SK-N-SH treated with all-trans-retinoic acid at 6 μM for 48 hours (cell line): ENCODE results near the gene SEMA4D.

Experiments
- ATAC-seq: fragments of 200-7000 bp; cut with Tn5 transposase; 3 replicates; pipeline ENCODE4 v1.9.1; 2020; ENCODE audit warnings: mild to moderate bottlenecking, moderate library complexity
- ARNTL ChIP-seq: fragments of 450-650 bp; formaldehyde crosslinking; IDR thresholded peaks from 2 replicates; pipeline ENCODE4 v1.5.0; 2020; ENCODE audit warnings: low read depth, mild to moderate bottlenecking, moderate library complexity, borderline replicate concordance
- BACH2 ChIP-seq: fragments of 250-450 bp; sonication (Bioruptor Pico); IDR thresholded peaks from 2 replicates; pipeline ENCODE4 v1.9.0; 2021; ENCODE audit warnings: mild to moderate bottlenecking, borderline replicate concordance
- CREB5 ChIP-seq: fragments of 250-450 bp; sonication (Bioruptor Pico); IDR thresholded peaks from 2 replicates; pipeline ENCODE4 v1.5.1; 2020; ENCODE audit warnings: low read depth, mild to moderate bottlenecking, moderate library complexity
- CSDC2 ChIP-seq: fragments of 250-450 bp; sonication (Bioruptor Pico); IDR thresholded peaks from 2 replicates; pipeline ENCODE4 v1.5.0; 2020; ENCODE audit warnings: mild to moderate bottlenecking, moderate library complexity
- CSRNP3 ChIP-seq: fragments of 250-450 bp; sonication (Bioruptor Pico); IDR thresholded peaks from 2 replicates; pipeline ENCODE4 v1.5.1; 2021; ENCODE audit warnings: mild to moderate bottlenecking, moderate library complexity
- ESRRG ChIP-seq: fragments of 250-450 bp; sonication (Bioruptor Pico); IDR thresholded peaks from 2 replicates; pipeline ENCODE4 v1.6.1; 2021; ENCODE audit warnings: mild to moderate bottlenecking
- ISL1 ChIP-seq: fragments of 250-450 bp; sonication (Bioruptor Pico); IDR thresholded peaks from 2 replicates; pipeline ENCODE4 v2.1.2; 2022; ENCODE audit warnings: mild to moderate bottlenecking, moderate library complexity
- OSR1 ChIP-seq: fragments of 250-450 bp; sonication (Bioruptor Pico); IDR thresholded peaks from 2 replicates; pipeline ENCODE4 v1.8.0; 2022; ENCODE audit warnings: moderate library complexity, mild to moderate bottlenecking, inconsistent platforms
- PATZ1 ChIP-seq: fragments of 250-450 bp; sonication (Bioruptor Pico); IDR thresholded peaks from 2 replicates; pipeline ENCODE4 v1.8.0; 2020; ENCODE audit warnings: mild to moderate bottlenecking, moderate library complexity, borderline replicate concordance
- POU6F1 ChIP-seq: fragments of 250-450 bp; sonication (Bioruptor Pico); IDR thresholded peaks from 2 replicates; pipeline ENCODE4 v1.8.0; 2021; ENCODE audit warnings: low read depth, mild to moderate bottlenecking, moderate library complexity, borderline replicate concordance
- PPARA ChIP-seq: fragments of 250-450 bp; sonication (Bioruptor Pico); IDR thresholded peaks from 2 replicates; pipeline ENCODE4 v1.5.0; 2020; ENCODE audit warnings: mild to moderate bottlenecking, borderline replicate concordance
- SNAI2 ChIP-seq: fragments of 250-450 bp; sonication (Bioruptor Pico); IDR thresholded peaks from 2 replicates; pipeline ENCODE4 v1.5.0; 2020; ENCODE audit warnings: mild to moderate bottlenecking, moderate library complexity
- TCF4 ChIP-seq: fragments of 250-450 bp; sonication (Bioruptor Pico); IDR thresholded peaks from 2 replicates; pipeline ENCODE4 v1.8.0; 2021; ENCODE audit warnings: mild to moderate bottlenecking, moderate library complexity, borderline replicate concordance
- TSHZ2 ChIP-seq: fragments of 250-450 bp; sonication (Bioruptor Pico); IDR thresholded peaks from 2 replicates; pipeline ENCODE4 v1.5.0; 2020; ENCODE audit warnings: mild to moderate bottlenecking, moderate library complexity
- ZC3H10 ChIP-seq: fragments of 250-450 bp; sonication (Bioruptor Pico); IDR thresholded peaks from 2 replicates; pipeline ENCODE4 v1.5.1; 2021; ENCODE audit warnings: mild to moderate bottlenecking, moderate library complexity
- ZNF565 ChIP-seq: fragments of 450-650 bp; formaldehyde crosslinking; conservative IDR thresholded peaks from 2 replicates; pipeline ENCODE4 v1.5.0; 2020; ENCODE audit warnings: low read depth, mild to moderate bottlenecking, moderate library complexity
- ZNF70 ChIP-seq: fragments of 450-650 bp; formaldehyde crosslinking; IDR thresholded peaks from 2 replicates; pipeline ENCODE4 v1.5.0; 2020; ENCODE audit warnings: mild to moderate bottlenecking, moderate library complexity
- ZNF8 ChIP-seq: fragments of 450-650 bp; formaldehyde crosslinking; IDR thresholded peaks from 2 replicates; pipeline ENCODE4 v1.5.0; 2020; ENCODE audit warnings: mild to moderate bottlenecking, moderate library complexity

SEMA4D gene

GRCh38 chr9:89391585-89391984, 106.3 kb downstream of the SEMA4D start:
- no peak for TF ChIP-seq CREB5 (CRISPR knock-in tag)
- TF ChIP-seq CSRNP3 (CRISPR knock-in tag): no peak
- no peak for TF ChIP-seq ISL1 (CRISPR knock-in tag)
- TF ChIP-seq POU6F1 (CRISPR knock-in tag): no peak
- no peak for TF ChIP-seq ZNF8 (CRISPR knock-in tag)
- TF ChIP-seq SNAI2 (CRISPR knock-in tag): no peak
- no peak for TF ChIP-seq PPARA (CRISPR knock-in tag)
- TF ChIP-seq ZNF565 (CRISPR knock-in tag): no peak
- no peak for TF ChIP-seq OSR1
- no peak for TF ChIP-seq TSHZ2 (CRISPR knock-in tag)
- no peak for TF ChIP-seq CSDC2 (CRISPR knock-in tag)
- no peak for TF ChIP-seq TCF4 (CRISPR knock-in tag)
- no peak for TF ChIP-seq BACH2
- TF ChIP-seq ARNTL (CRISPR knock-in tag): no peak
- TF ChIP-seq ZC3H10 (CRISPR knock-in tag): no peak
- no peak for TF ChIP-seq ESRRG (CRISPR knock-in tag)
- TF ChIP-seq ZNF70: no peak
- no peak for ATAC-seq

GRCh38 chr9:89390578-89391116, 107.3 kb downstream of the SEMA4D start:
- ATAC-seq: no peak
- TF ChIP-seq TSHZ2 (CRISPR knock-in tag): no peak

GRCh38 chr9:89390068-89390555, 107.8 kb downstream of the SEMA4D start:
- TF ChIP-seq PATZ1 (CRISPR knock-in tag) (no peak), POU6F1 (CRISPR knock-in tag) (no peak), ZNF70 (no peak)
- ATAC-seq: no peak
